ENCODE results near the gene LIN7B. TPM values are rescaled to one million over a fixed set of nuclear protein-coding genes. Genes with fewer than 3 reads are reported as not detected.

LIN7B gene
- total and polyA plus RNA-seq, 9 of the 15 experiments (the other 6 are each of a cell fraction or from before 2014, with no cell fraction given) = 0.89 to 15.7 (median 4.0) TPM

DNA sequence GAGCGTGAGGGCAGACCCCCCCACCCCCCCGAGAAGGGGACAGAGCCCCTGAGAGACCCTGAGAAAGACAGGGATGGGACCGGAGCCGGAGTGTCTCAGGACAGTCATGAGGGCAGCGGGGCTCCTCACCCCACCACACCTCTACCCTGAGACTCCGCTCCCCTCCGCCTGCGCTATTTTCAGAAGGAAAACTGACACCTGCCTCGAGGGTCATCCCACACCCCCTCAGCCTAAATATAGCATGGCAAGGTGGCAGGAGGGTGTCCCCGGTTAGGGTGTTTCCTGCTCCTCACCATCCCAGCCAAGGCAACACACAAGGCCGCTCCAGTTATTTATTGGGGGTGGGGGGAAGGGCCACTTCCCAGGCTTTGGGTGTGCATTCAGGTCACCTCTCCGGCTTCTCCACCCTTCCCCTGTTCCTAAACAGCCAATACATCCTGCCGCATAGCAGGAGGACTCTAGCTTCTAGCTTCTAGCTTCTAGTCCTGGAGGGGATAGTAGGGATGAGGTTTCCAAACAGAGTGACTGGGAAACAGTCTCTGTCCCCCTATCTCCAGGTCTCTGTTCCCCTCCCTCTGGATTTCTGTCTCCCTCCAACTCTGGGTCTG, 48.2 kb upstream of the LIN7B start:
- Histone ChIP-seq H3K4me3 (no peak overlapping the region), H3K9ac (ENCODE audit: insufficient read depth in 1 of 2, low read depth in 2 of 2, low read length in 2 of 2) (no peak overlapping the region; a peak in 1 of 4 replicates), H3K4me1 (replicated peaks in 1 of 2; ENCODE audit: control insufficient read depth in 2 of 2, insufficient read depth in 2 of 2, low read length in 2 of 2) (peaks cover 0 to 28% of the 10 kb centered on the region in 2 experiments; a peak in 4 of 5 replicates), H3K79me2 (ENCODE audit: control insufficient read depth, insufficient read depth, low read length) (no peaks in the 10 kb centered on the region), H3K9me1 (ENCODE audit: control insufficient read depth, insufficient read depth, low read length) (no peaks in the 10 kb centered on the region), H3K36me3 (ENCODE audit: control insufficient read depth, insufficient read depth, low read length) (no peaks in the 10 kb centered on the region), H3K27me3 (ENCODE audit: control insufficient read depth in 2 of 2, insufficient read depth in 2 of 2, low read length in 2 of 2) (peaks cover 24 to 64% of the 10 kb centered on the region in 2 experiments; a peak in 4 of 5 replicates), H3K4me2 (ENCODE audit: insufficient read depth, low read length) (no peak overlapping the region), H2AFZ (ENCODE audit: low read depth, low read length) (no peak overlapping the region), H3K27ac (ENCODE audit: extremely low read depth, low read depth, low read length) (no peak overlapping the region), H4K20me1 (replicated peaks; ENCODE audit: control insufficient read depth, insufficient read depth, low read length) (no peaks in the 10 kb centered on the region), H3K9me3 (replicated peaks; ENCODE audit: control insufficient read depth, insufficient read depth, low read depth, low read length) (no peaks in the 10 kb centered on the region)
- ChIA-PET CTCF (ENCODE audit: low intra/inter-chr PET ratio) (no interaction called here), POLR2A (no interaction called here)
- 27% methylated on average over 10 of the region's 13 CpGs for WGBS (ENCODE audit: insufficient coverage, low coverage, missing lambda C conversion rate)
- in situ Hi-C loops (cut with MboI) (no loop called here), intact Hi-C loops (cut with micrococcal nuclease) (no loop called here)
- FAIRE-seq (no peak), DNase-seq (ENCODE audit: extremely low read depth in 1 of 4, low spot score in 3 of 4) (no peak), ATAC-seq (0 out of 3 replicates have a peak, but pooled peaks have one; percentile 23)
- BruUV-seq (replicated peaks) = no TSS peak
- TF ChIP-seq, protein P1, sequence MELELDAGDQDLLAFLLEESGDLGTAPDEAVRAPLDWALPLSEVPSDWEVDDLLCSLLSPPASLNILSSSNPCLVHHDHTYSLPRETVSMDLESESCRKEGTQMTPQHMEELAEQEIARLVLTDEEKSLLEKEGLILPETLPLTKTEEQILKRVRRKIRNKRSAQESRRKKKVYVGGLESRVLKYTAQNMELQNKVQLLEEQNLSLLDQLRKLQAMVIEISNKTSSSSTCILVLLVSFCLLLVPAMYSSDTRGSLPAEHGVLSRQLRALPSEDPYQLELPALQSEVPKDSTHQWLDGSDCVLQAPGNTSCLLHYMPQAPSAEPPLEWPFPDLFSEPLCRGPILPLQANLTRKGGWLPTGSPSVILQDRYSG (tag; conservative IDR thresholded peaks at IDR 0.05; ENCODE audit: low read depth) = no peak
- TF ChIP-seq, protein P2, sequence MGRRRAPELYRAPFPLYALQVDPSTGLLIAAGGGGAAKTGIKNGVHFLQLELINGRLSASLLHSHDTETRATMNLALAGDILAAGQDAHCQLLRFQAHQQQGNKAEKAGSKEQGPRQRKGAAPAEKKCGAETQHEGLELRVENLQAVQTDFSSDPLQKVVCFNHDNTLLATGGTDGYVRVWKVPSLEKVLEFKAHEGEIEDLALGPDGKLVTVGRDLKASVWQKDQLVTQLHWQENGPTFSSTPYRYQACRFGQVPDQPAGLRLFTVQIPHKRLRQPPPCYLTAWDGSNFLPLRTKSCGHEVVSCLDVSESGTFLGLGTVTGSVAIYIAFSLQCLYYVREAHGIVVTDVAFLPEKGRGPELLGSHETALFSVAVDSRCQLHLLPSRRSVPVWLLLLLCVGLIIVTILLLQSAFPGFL (CRISPR knock-in tag; IDR thresholded peaks at IDR 0.05) = no peak
- no peak for TF ChIP-seq SIN3A (IDR thresholded peaks at IDR 0.05; ENCODE audit: borderline replicate concordance in 2 of 2, control insufficient read depth in 1 of 2, low read depth in 2 of 2, low read length in 2 of 2)
- TF ChIP-seq ZNF232 (CRISPR knock-in tag; IDR thresholded peaks at IDR 0.05) = no peak
- no peak for TF ChIP-seq GABPB2 (CRISPR knock-in tag; conservative IDR thresholded peaks at IDR 0.05)
- no peak for TF ChIP-seq MTA2 (IDR thresholded peaks at IDR 0.05; ENCODE audit: low read depth)
- no peak for TF ChIP-seq BRCA1 (IDR thresholded peaks at IDR 0.05)
- TF ChIP-seq BRCA1 (CRISPR knock-in tag; IDR thresholded peaks at IDR 0.05) = no peak
- no peak for TF ChIP-seq ZNF507 (tag; conservative IDR thresholded peaks at IDR 0.05)
- TF ChIP-seq NFYB (IDR thresholded peaks at IDR 0.05; ENCODE audit: extremely low read depth, insufficient read length) = no peak
- TF ChIP-seq, protein P3, sequence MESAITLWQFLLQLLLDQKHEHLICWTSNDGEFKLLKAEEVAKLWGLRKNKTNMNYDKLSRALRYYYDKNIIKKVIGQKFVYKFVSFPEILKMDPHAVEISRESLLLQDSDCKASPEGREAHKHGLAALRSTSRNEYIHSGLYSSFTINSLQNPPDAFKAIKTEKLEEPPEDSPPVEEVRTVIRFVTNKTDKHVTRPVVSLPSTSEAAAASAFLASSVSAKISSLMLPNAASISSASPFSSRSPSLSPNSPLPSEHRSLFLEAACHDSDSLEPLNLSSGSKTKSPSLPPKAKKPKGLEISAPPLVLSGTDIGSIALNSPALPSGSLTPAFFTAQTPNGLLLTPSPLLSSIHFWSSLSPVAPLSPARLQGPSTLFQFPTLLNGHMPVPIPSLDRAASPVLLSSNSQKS (CRISPR knock-in tag; IDR thresholded peaks at IDR 0.05) = no peak
- no peak for TF ChIP-seq U2AF1 (optimal IDR thresholded peaks at IDR 0.05; ENCODE audit: low read depth, low read length)
- no peak for TF ChIP-seq THRAP3 (IDR thresholded peaks at IDR 0.05; ENCODE audit: borderline replicate concordance)
- TF ChIP-seq ZNF175 (CRISPR knock-in tag; IDR thresholded peaks at IDR 0.05; ENCODE audit: low read depth) = no peak
- TF ChIP-seq, protein P4, sequence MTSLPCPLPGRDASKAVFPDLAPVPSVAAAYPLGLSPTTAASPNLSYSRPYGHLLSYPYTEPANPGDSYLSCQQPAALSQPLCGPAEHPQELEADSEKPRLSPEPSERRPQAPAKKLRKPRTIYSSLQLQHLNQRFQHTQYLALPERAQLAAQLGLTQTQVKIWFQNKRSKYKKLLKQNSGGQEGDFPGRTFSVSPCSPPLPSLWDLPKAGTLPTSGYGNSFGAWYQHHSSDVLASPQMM (CRISPR knock-in tag; IDR thresholded peaks at IDR 0.05) = no peak
- TF ChIP-seq SP2 (IDR thresholded peaks at IDR 0.05; ENCODE audit: extremely low read depth, low read depth, low read length, poor library complexity, severe bottlenecking) = no peak
- no peak for TF ChIP-seq ZNF274 (IDR thresholded peaks at IDR 0.05; ENCODE audit: borderline replicate concordance, low read depth, low read length)
- no peak for TF ChIP-seq MTA1 (IDR thresholded peaks at IDR 0.05; ENCODE audit: borderline replicate concordance)
- TF ChIP-seq ZNF778 (CRISPR knock-in tag; IDR thresholded peaks at IDR 0.05) = no peak
- TF ChIP-seq ZNF253 (CRISPR knock-in tag; conservative IDR thresholded peaks at IDR 0.05) = no peak
